Subcutaneous adipose tissue (tissue), 4 donors: Measurements from ENCODE around the gene MAPK8. TPM values are rescaled to one million over a fixed set of nuclear protein-coding genes. Genes with fewer than 3 reads are reported as not detected.

Source experiments
- total RNA-seq, 4 donors: library from RNA; depleted of rRNA; stranded (reverse); fragments of >200 nt; gene quantifications; one replicate each; pipeline ENCODE4 v1.1.0, GENCODE V29; 2016
- TF ChIP-seq, protein P1 (sequence below): fragments of 450-650 bp; IDR thresholded peaks from one replicate; pipeline ENCODE4 v1.5.1; 2016; ENCODE audit warnings: low read depth, mild to moderate bottlenecking, control low read depth, antibody characterized with exemption, moderate library complexity

Gene MAPK8
- total RNA-seq, 4 donors from 2014 or later: 34.1 to 72.2 (median 36.5) TPM

- TF ChIP-seq, protein P1, sequence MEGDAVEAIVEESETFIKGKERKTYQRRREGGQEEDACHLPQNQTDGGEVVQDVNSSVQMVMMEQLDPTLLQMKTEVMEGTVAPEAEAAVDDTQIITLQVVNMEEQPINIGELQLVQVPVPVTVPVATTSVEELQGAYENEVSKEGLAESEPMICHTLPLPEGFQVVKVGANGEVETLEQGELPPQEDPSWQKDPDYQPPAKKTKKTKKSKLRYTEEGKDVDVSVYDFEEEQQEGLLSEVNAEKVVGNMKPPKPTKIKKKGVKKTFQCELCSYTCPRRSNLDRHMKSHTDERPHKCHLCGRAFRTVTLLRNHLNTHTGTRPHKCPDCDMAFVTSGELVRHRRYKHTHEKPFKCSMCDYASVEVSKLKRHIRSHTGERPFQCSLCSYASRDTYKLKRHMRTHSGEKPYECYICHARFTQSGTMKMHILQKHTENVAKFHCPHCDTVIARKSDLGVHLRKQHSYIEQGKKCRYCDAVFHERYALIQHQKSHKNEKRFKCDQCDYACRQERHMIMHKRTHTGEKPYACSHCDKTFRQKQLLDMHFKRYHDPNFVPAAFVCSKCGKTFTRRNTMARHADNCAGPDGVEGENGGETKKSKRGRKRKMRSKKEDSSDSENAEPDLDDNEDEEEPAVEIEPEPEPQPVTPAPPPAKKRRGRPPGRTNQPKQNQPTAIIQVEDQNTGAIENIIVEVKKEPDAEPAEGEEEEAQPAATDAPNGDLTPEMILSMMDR: no peak
These were observed 139.5 kb downstream of the MAPK8 start for GRCh38 chr10:48445932-48446331.

DNA sequence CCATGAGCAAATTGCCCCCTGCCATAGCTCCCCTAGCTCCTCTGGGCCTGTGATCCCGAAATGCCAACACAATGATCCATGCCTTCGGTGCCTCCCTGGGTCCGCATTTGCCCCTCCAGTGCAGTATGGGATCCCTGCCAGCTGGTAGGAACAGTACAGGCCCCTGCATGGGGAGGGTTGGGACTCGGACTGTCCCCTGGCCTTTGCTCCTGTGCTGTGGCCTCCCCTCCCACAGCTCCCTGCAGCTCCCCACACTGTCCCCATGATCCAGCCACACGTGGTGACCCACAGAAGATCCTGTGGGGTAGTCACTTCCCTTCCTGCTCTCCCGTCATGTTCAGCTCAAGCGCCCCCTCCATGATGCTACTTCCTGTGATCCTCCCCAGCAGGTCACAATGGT lies 140.3 kb downstream of the MAPK8 start:
- TF ChIP-seq, protein P1: no peak

GRCh38 chr10:48447356-48448215 lies 141.1 kb downstream of the MAPK8 start:
- TF ChIP-seq, protein P1: no peak

- TF ChIP-seq, protein P1: no peak
These were observed 142.3 kb downstream of the MAPK8 start for GRCh38 chr10:48448796-48449195.

- TF ChIP-seq, protein P1: no peak
These were observed 143.2 kb downstream of the MAPK8 start for GRCh38 chr10:48449501-48450232.

- TF ChIP-seq, protein P1: no peak
These were observed 143.8 kb downstream of the MAPK8 start for GRCh38 chr10:48450233-48450740.

- TF ChIP-seq, protein P1: no peak
These were observed 144.4 kb downstream of the MAPK8 start for GRCh38 chr10:48450741-48451466.
